GM12872 (cell line): ENCODE measurements around the gene ERGIC3.

Experiments used
- TF ChIP-seq, protein P1 (sequence below): IDR thresholded peaks from 3 replicates; pipeline ENCODE4 v1.5.1; 2011; ENCODE audit warnings: low read depth, mild to moderate bottlenecking, low read length, moderate library complexity; ENCODE audit not compliant: insufficient read depth

Gene ERGIC3

DNA sequence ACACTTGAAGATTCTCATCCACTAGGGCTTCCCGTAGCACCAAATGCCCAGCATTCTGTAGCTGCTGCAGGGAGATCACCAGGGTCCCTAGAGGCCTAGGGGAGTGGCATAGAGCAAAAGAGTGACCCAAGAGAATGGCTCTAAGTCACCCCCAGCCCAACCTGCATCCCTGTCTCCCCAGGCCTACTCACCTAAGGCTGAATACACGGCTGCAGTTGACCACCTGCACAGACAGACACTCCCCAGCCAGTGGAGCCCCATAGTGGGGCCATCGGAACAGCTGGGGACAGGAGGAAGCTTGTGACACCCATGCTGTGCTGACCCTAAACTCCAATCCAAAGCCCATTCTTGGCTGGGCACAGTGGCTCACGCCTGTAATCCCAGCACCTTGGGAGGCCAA lies 64.2 kb downstream of the ERGIC3 start:
- TF ChIP-seq, protein P1, sequence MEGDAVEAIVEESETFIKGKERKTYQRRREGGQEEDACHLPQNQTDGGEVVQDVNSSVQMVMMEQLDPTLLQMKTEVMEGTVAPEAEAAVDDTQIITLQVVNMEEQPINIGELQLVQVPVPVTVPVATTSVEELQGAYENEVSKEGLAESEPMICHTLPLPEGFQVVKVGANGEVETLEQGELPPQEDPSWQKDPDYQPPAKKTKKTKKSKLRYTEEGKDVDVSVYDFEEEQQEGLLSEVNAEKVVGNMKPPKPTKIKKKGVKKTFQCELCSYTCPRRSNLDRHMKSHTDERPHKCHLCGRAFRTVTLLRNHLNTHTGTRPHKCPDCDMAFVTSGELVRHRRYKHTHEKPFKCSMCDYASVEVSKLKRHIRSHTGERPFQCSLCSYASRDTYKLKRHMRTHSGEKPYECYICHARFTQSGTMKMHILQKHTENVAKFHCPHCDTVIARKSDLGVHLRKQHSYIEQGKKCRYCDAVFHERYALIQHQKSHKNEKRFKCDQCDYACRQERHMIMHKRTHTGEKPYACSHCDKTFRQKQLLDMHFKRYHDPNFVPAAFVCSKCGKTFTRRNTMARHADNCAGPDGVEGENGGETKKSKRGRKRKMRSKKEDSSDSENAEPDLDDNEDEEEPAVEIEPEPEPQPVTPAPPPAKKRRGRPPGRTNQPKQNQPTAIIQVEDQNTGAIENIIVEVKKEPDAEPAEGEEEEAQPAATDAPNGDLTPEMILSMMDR, result no peak
